Activated CD4-positive, alpha-beta T cell treated with anti-CD3 and anti-CD28 coated beads for 36 hours (primary cell): Measurements from ENCODE around the gene PRR19. TPM values are rescaled to one million over a fixed set of nuclear protein-coding genes. Genes with fewer than 3 reads are reported as not detected.

ENCODE experiments used
- ATAC-seq: fragments of 200-7000 bp; cut with Tn5 transposase; one replicate; pipeline ENCODE4 v1.10.0; 2021; ENCODE audit warnings: mild to moderate bottlenecking, moderate library complexity
- CTCF ChIA-PET: fragments of 350-600 bp; sonication (Branson Sonifier 250); formaldehyde crosslinking; loops from one replicate; lab custom pipeline; 2021; ENCODE audit warnings: antibody characterized with exemption; lab: Charles Lee
- POLR2A ChIA-PET: fragments of 350-600 bp; sonication (Branson Sonifier 250); formaldehyde crosslinking; loops from one replicate; lab custom pipeline; 2021; ENCODE audit warnings: antibody characterized with exemption, inconsistent platforms; lab: Charles Lee
- DNase-seq: peaks from one replicate; pipeline ENCODE4 v3.0.0-alpha.2; 2020
- H3K27ac Mint-ChIP-seq: one replicate; pipeline ENCODE4 v1.8.0; 2021; ENCODE audit warnings: mixed read lengths
- H3K27me3 Mint-ChIP-seq: one replicate; pipeline ENCODE4 v1.8.0; 2021; ENCODE audit warnings: mixed read lengths
- H3K36me3 Mint-ChIP-seq: one replicate; pipeline ENCODE4 v1.8.0; 2021; ENCODE audit warnings: low read depth, mixed read lengths
- H3K4me1 Mint-ChIP-seq: one replicate; pipeline ENCODE4 v1.8.0; 2021; ENCODE audit warnings: mixed read lengths
- H3K4me3 Mint-ChIP-seq: one replicate; pipeline ENCODE4 v1.8.0; 2021; ENCODE audit warnings: mild to moderate bottlenecking, moderate library complexity, mixed read lengths
- H3K9me3 Mint-ChIP-seq: one replicate; pipeline ENCODE4 v1.8.0; 2021; ENCODE audit warnings: low read depth, mixed read lengths
- intact Hi-C, 2 experiments: fragments of 100-400 bp; cut with DNase I in 1 of 2; cut with micrococcal nuclease in 1 of 2; formaldehyde crosslinking; loops; one replicate each; pipeline versions ENCODE4 v1.14.2 to v1.15.1; 2022 to 2024; cut with DNase I, micrococcal nuclease
- total RNA-seq, 2 experiments: library from RNA; stranded (reverse); gene quantifications; one replicate each; pipeline ENCODE4 v1.2.3, GENCODE V29; 2021

Gene PRR19
- total RNA-seq, 2 experiments from 2014 or later, result 0.63 to 1.0 TPM

DNA sequence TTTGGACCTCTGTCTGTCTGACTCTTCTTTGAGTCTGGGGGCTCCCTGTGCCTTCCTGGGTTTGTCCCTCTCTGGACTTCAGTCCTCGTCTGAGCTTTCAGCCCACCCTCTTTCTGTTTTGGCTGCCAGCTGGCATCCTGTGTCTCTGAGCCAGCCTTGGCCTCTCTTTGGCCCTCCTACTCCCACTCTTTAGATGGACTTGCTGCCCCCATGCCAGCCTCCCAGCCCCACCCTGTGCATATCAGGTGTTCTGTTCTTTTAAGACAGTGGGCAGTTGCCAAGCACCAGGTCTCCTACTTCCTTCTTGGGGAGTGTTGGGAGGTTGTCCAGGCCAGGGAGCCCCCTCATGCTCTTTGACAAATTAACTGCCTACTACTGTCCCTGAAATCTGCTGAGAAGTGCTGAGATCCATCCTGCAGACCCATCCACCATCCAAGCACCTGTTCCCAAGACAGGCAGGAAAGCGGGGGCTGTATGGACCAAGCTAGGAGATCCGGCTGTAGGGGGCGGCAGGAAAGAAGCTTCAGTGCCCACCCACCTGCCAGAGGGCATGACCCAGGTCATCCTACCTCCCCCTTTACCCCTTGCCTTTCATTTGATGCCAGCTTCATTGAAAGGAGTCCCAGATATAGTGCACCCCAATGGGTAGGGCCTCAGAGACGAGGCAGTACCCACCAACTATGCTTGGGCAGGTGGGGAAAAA is 23.3 kb upstream of the PRR19 start:
- DNase-seq, result no peak
- H3K9me3 Mint-ChIP-seq, result no peaks in the 10 kb centered on the region
- intact Hi-C loops, result loop anchor here in 1 of 2 experiments (1.0 kb wide), 1 partner anchor 8 kb away; no protein-coding TSS in a partner anchor
- no peak overlapping the region for H3K4me3 Mint-ChIP-seq
- ATAC-seq, result no peak
- H3K36me3 Mint-ChIP-seq, result peaks cover 18% of the 10 kb centered on the region
- peaks cover 61% of the 10 kb centered on the region for H3K4me1 Mint-ChIP-seq
- ChIA-PET POLR2A (interaction anchor here (1.7 to 2.3 kb wide), 3 partner anchors 9 to 36 kb away, joined by 6 to 26 read pairs (median 10); partner anchors contain the start of genes CIC and GSK3A), CTCF (interaction anchor here (0.9 to 2.7 kb wide), 12 partner anchors 8 to 200 kb away, joined by 3 to 50 read pairs (median 6); partner anchors contain the start of genes CIC, ERF, GSK3A and ZNF526)
- H3K27me3 Mint-ChIP-seq, result no peaks in the 10 kb centered on the region
- peak overlapping the region; percentile 89 for H3K27ac Mint-ChIP-seq

DNA sequence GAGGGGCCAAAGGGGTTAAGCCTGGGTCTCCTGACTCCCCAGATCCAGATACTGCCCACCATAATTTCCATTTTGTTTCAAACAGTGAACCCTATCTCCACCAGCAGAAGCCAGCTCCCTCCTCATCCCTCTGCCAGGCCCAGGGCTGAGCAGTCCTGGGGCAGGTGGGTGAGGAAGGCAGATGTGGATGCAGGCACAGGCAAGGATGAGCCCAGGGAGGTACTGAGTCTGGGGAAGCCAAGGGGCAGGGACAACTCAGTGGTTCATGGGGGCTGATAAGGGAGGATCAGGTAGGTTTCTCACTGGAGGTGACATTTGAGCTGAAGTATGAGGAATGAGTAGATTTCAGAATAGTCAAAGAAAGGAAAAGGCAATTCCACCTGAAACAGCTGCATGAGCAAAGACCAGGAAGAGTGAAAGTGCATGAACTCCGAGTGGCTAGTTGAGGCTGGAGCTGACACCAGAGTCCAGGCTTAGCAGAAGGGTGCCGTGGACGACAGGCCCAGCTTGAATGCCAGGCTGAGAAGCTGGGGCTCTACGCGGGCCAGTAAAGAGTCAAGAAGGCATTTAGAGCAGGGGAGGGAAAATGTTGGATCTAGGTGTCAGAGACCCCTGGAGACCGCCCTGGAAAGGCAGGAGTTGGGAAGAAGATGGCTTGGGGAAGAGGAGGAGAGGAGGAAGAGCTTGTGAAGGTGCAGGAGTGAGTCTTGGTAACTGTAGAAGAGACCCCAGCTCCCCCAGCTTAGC is 22.6 kb upstream of the PRR19 start:
- ATAC-seq (no peak), DNase-seq (no peak)
- peak overlapping the region; percentile 89 for H3K27ac Mint-ChIP-seq
- no peaks in the 10 kb centered on the region for H3K27me3 Mint-ChIP-seq
- no peak overlapping the region for H3K4me3 Mint-ChIP-seq
- H3K36me3 Mint-ChIP-seq, result peaks cover 14% of the 10 kb centered on the region
- CTCF ChIA-PET, result interaction anchor here (0.6 to 2.7 kb wide), 17 partner anchors 9 to 203 kb away, joined by 3 to 50 read pairs (median 4); partner anchors contain the start of genes CIC, ERF, GSK3A and ZNF526
- peaks cover 61% of the 10 kb centered on the region for H3K4me1 Mint-ChIP-seq
- POLR2A ChIA-PET, result interaction anchor here (1.0 to 2.3 kb wide), 5 partner anchors 9 to 36 kb away, joined by 3 to 26 read pairs (median 8); partner anchors contain the start of genes CIC, GSK3A and PRR19
- H3K9me3 Mint-ChIP-seq, result no peaks in the 10 kb centered on the region
- intact Hi-C loops, result loop anchor here in 1 of 2 experiments (1.0 kb wide), 1 partner anchor 9 kb away; no protein-coding TSS in a partner anchor

DNA sequence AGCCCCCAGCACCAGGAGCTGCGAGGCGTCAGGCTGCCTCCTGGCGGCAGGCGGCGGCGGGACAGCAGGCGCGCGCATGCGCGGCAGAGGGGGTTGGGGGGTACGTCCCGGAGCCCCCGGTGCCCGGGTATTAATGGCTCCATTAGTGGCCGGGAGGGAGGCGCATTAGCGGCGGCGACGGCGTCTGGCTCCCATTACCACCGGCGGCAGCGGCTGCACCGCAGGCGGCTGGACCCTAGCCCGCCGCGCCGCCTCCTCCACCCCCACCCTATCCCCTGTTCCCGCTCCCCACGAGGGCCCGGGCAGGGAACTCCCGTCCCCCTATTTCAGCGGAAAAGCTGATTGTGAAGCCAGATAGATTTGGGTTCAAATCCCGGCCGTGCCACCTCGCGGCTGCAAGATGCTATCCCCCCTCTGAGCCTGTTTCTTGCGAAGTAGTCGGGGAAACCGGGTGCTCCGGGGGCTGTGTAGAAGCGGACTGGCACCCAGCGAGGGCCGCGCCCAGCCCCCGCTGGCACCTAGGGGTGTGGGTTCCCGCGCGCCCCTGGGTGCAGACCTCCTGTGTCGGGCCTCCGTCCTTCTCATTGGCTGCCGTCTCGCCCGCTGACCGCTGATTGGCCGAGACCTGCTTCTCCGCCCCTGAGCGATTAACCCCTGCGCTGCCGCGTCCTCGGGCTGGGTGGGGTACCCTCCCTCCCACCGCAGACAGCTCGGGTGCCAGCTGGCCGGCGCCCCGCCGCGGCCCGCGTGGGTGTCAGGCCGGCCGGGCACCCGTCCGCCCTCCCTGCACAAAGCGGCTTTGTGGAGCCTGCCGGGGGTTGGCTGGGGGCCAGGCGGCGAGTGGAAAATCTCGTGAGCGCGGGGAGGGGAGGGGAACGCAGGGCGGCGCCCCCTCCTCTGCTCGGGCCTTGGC is 21.8 kb upstream of the PRR19 start:
- Mint-ChIP-seq H3K4me3 (no peak overlapping the region), H3K27ac (peak overlapping the region; percentile 89), H3K36me3 (peaks cover 9% of the 10 kb centered on the region), H3K4me1 (peaks cover 59% of the 10 kb centered on the region), H3K27me3 (no peaks in the 10 kb centered on the region), H3K9me3 (no peaks in the 10 kb centered on the region)
- DNase-seq (peak; percentile 92), ATAC-seq (peak; percentile 43)
- intact Hi-C loops, result loop anchor here (1.0 to 5.0 kb wide), 9 partner anchors 10 to 1018 kb away; partner anchors contain the start of genes ARHGEF1 (in 1 of the 2), HNRNPUL1 (in 1 of the 2) and ZNF574 (in 1 of the 2)
- POLR2A ChIA-PET, result interaction anchor here (1.0 to 2.3 kb wide), 5 partner anchors 10 to 37 kb away, joined by 3 to 26 read pairs (median 8); partner anchors contain the start of genes CIC, GSK3A and PRR19
- CTCF ChIA-PET, result interaction anchor here (0.6 to 2.7 kb wide), 16 partner anchors 10 to 204 kb away, joined by 3 to 50 read pairs (median 4); partner anchors contain the start of genes CIC, ERF, GSK3A and ZNF526

DNA sequence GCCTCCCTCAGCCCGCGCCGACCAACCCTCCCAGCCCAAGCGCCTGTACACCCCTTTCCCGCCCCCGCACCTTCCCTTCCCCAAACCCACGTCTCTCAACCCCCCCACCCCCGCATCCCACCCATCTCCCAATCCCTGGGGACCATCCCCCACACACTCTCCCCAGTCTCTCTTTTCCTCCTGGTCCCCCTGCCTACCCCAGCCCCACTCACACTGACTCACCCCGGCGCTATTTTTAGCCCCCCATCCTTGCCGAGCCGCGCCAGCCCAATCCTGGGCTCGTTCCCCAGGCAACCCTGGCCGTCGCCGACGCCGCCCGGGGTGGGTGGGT is 21.2 kb upstream of the PRR19 start:
- no peak overlapping the region for H3K27ac Mint-ChIP-seq
- no peak overlapping the region for H3K4me3 Mint-ChIP-seq
- H3K27me3 Mint-ChIP-seq, result no peaks in the 10 kb centered on the region
- POLR2A ChIA-PET, result interaction anchor here (2.3 kb wide), 3 partner anchors 11 to 38 kb away, joined by 8 to 26 read pairs (median 10); partner anchors contain the start of genes CIC and GSK3A
- H3K4me1 Mint-ChIP-seq, result peaks cover 59% of the 10 kb centered on the region
- no peak for DNase-seq
- intact Hi-C loops, result loop anchor here (1.0 to 5.0 kb wide), 8 partner anchors 12 to 1018 kb away; partner anchors contain the start of genes ARHGEF1 (in 1 of the 2), HNRNPUL1 (in 1 of the 2) and ZNF574 (in 1 of the 2)
- CTCF ChIA-PET, result interaction anchor here (2.5 to 2.7 kb wide), 2 partner anchors 11 to 36 kb away, joined by 8 to 50 read pairs; partner anchors contain the start of gene GSK3A
- ATAC-seq, result no peak
- H3K9me3 Mint-ChIP-seq, result no peaks in the 10 kb centered on the region
- peaks cover 9% of the 10 kb centered on the region for H3K36me3 Mint-ChIP-seq

DNA sequence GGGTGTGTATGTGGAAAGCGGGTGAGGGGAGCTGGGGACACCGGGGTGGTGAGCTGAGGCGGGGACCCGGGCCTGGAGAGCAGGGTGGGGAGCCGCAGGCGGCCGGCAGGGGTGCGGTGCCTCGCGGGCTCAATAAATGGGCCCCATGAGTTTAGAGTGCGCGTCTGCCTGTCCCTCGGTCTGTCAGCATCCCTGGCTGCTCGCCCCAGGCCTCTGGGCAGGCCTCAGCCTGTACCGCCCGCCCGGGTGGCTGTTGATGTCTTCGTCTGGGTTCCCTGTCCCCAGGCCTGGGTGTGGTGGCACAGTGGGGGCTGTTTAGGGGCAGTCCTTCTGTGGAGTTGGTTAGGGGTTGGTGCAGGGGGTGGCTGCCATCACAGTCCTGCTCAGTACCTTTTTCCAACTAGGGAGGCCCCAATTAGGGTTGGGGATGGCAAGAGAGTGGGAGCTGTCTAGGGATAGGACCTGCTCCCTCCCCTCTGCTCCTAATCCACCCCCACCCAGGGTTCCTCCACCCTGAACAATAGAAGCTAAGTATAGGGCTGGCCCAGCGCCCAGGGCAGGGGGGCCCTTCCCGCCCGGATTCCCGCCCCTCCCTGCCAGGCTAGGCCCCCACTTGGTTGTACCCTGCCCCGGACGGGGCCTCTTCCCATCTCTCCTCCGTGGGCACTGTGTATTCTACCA is 20.6 kb upstream of the PRR19 start:
- peak; percentile 61 for DNase-seq
- Mint-ChIP-seq H3K4me3 (no peak overlapping the region), H3K27ac (peak overlapping the region; percentile 74), H3K36me3 (peaks cover 5% of the 10 kb centered on the region), H3K27me3 (no peaks in the 10 kb centered on the region), H3K9me3 (no peaks in the 10 kb centered on the region), H3K4me1 (peaks cover 59% of the 10 kb centered on the region)
- intact Hi-C loops, result loop anchor here (5.0 kb wide), 5 partner anchors 84 to 1019 kb away; partner anchors contain the start of genes ARHGEF1 (in 1 of the 2), HNRNPUL1 (in 1 of the 2) and ZNF574 (in 1 of the 2)
- ChIA-PET CTCF (interaction anchor here (2.5 kb wide), 1 partner anchor 11 kb away, joined by 8 read pairs; no protein-coding TSS in a partner anchor), POLR2A (interaction anchor here (2.1 to 2.3 kb wide), 2 partner anchors 11 to 36 kb away, joined by 8 to 11 read pairs; no protein-coding TSS in a partner anchor)
- no peak for ATAC-seq

DNA sequence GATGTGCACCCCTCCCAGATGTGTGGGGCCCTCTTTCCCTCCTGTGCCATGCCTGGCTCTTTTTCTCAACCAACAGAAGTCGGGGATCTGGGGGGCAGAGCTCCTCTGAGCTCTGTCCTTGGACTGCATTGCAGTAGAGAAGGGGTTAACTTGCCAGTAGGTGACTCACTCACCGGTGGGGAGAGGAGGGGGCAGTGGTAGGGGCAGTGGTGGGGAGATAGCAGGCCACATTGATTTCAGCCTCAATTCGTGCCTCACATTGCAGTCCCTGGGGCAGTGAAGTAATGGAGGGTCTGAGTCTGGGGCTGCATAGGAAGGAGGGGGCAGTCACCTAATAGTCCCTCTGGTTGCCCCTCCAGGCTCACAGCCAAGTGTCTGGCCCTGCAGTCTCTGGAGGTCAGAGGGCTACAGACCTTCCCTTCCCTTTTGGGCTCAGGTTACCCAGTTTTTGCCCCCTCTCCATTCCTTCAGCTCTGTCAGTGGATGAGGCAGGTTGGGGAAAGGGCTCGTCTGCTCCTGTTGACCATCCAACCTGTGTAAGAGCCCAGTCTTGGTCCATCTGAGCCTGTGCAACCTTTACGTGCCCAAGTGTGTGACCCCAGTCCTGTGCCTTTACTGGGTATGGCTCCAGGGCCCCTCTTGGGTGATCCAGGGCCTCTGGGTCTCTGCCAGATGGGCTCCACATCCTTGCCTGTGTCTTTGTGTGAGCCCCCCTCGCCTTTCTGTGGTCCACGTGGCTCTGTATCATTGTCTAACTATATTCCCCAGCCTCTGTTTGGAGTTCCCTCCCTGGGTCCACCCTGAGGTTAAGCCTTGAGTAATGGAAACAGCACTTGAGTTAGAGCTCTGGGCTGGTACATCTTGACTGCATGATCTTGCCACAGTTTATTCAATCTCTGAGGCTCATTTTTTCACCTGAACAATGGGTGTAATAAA is 19.8 kb upstream of the PRR19 start:
- no peak overlapping the region for H3K4me3 Mint-ChIP-seq
- ATAC-seq (no peak), DNase-seq (peak; percentile 37)
- ChIA-PET POLR2A (interaction anchor here (1.3 to 2.1 kb wide), 2 partner anchors 12 to 20 kb away, joined by 4 to 11 read pairs; partner anchors contain the start of gene PAFAH1B3), CTCF (interaction anchor here (0.7 to 2.5 kb wide), 3 partner anchors 12 to 90 kb away, joined by 3 to 8 read pairs (median 6); no protein-coding TSS in a partner anchor)
- H3K36me3 Mint-ChIP-seq, result peaks cover 2% of the 10 kb centered on the region
- no peaks in the 10 kb centered on the region for H3K9me3 Mint-ChIP-seq
- no peak overlapping the region for H3K27ac Mint-ChIP-seq
- intact Hi-C loops, result loop anchor here (2.0 to 5.0 kb wide), 6 partner anchors 85 to 1020 kb away; partner anchors contain the start of genes ARHGEF1 (in 1 of the 2), HNRNPUL1 (in 1 of the 2), POU2F2 (in 1 of the 2) and ZNF574 (in 1 of the 2)
- H3K27me3 Mint-ChIP-seq, result no peaks in the 10 kb centered on the region
- peaks cover 51% of the 10 kb centered on the region for H3K4me1 Mint-ChIP-seq

DNA sequence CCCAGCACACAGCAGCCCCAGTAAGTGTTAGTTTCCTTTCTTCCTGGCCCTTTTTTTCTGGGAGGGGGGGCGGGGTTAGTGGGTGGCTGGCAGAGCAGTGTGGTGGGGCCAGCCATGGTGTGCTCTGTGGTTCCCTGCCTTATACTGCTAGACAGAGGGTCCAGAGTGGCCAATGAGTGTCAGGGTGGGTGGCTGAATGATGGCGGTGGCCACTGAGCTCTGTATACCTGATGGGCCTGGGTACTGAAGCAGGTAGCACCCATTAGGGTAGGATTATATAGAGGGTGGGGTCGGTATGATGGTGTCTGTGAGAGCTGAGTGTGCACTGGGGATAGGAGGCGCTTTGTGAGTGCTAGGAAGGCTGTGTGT is 19.1 kb upstream of the PRR19 start:
- Mint-ChIP-seq H3K27me3 (no peaks in the 10 kb centered on the region), H3K27ac (no peak overlapping the region), H3K36me3 (no peaks in the 10 kb centered on the region), H3K4me3 (no peak overlapping the region), H3K4me1 (peaks cover 45% of the 10 kb centered on the region), H3K9me3 (no peaks in the 10 kb centered on the region)
- ATAC-seq (no peak), DNase-seq (no peak)
- ChIA-PET POLR2A (interaction anchor here (1.3 to 2.1 kb wide), 2 partner anchors 12 to 20 kb away, joined by 4 to 11 read pairs; partner anchors contain the start of gene PAFAH1B3), CTCF (interaction anchor here (0.5 to 2.5 kb wide), 4 partner anchors 13 to 207 kb away, joined by 3 to 8 read pairs (median 4); partner anchors contain the start of gene ZNF574)
- intact Hi-C loops, result loop anchor here (1.0 to 5.0 kb wide), 15 partner anchors 15 to 1021 kb away; partner anchors contain the start of genes ERF (in 2 of the 2), ZNF574 (in 2 of the 2), ARHGEF1 (in 1 of the 2) and DEDD2 (in 1 of the 2)

DNA sequence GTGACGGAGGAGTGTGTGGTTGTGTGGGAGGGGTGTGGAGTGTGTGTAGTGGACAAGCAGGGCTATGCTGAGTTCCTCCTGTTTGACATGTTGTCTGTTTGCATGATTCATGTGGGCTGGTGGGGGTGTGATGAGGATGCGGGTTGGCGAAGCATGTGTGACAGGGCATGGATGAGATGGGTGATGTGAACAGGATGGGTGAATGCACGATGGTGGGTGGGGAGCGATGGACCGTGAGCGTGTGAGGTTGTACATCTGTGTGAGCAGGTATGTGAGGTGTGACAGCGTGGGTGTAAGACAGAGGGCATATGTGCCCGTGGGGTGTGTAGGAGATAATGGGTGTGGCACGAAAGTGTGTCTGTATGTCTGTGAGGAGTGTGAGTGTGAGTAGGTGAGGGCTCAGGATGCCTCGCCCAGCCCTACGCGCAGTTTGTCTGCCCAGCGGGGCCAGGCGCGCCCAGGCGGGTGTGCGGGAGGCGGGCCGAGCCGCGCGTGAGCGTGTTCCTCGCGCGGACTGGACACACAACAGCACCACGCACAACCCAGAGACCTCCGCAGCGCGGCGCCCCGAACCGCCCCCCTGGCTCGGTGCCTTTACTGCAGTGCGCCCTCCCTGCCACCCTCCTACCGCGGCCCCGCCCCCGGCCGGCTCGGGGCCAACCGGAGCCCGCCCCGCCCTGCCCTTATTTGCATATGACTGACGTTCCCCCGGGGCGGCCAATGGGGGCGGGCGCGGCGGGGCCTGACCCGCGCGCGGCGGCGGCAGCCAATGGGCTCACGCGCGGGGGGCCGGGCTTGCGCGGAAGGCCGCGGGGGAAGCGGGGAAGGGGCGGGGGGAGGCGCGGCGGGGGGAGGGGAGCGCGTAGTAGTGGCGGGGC is 18.5 kb upstream of the PRR19 start:
- Mint-ChIP-seq H3K36me3 (peaks cover 2% of the 10 kb centered on the region), H3K27ac (no peak overlapping the region), H3K27me3 (no peaks in the 10 kb centered on the region), H3K4me3 (no peak overlapping the region), H3K9me3 (no peaks in the 10 kb centered on the region), H3K4me1 (peaks cover 41% of the 10 kb centered on the region)
- ChIA-PET POLR2A (interaction anchor here (1.3 to 2.1 kb wide), 2 partner anchors 13 to 19 kb away, joined by 4 to 11 read pairs; partner anchors contain the start of gene PAFAH1B3), CTCF (interaction anchor here (0.5 to 2.5 kb wide), 5 partner anchors 13 to 207 kb away, joined by 3 to 8 read pairs (median 3); partner anchors contain the start of gene ZNF574)
- intact Hi-C loops, result loop anchor here (1.0 to 5.0 kb wide), 15 partner anchors 15 to 1021 kb away; partner anchors contain the start of genes ERF (in 2 of the 2), ZNF574 (in 2 of the 2), ARHGEF1 (in 1 of the 2) and DEDD2 (in 1 of the 2)
- DNase-seq, result peak; percentile 98
- peak; percentile 62 for ATAC-seq
